SK-N-SH treated with all-trans-retinoic acid at 6 μM for 48 hours (cell line): ENCODE measurements around the gene RABGAP1.

Source experiments
- ARNTL ChIP-seq: fragments of 450-650 bp; formaldehyde crosslinking; IDR thresholded peaks from 2 replicates; pipeline ENCODE4 v1.5.0; 2020; ENCODE audit warnings: low read depth, mild to moderate bottlenecking, moderate library complexity, borderline replicate concordance
- BACH2 ChIP-seq: fragments of 250-450 bp; sonication (Bioruptor Pico); IDR thresholded peaks from 2 replicates; pipeline ENCODE4 v1.9.0; 2021; ENCODE audit warnings: mild to moderate bottlenecking, borderline replicate concordance
- CREB5 ChIP-seq: fragments of 250-450 bp; sonication (Bioruptor Pico); IDR thresholded peaks from 2 replicates; pipeline ENCODE4 v1.5.1; 2020; ENCODE audit warnings: low read depth, mild to moderate bottlenecking, moderate library complexity
- CSRNP3 ChIP-seq: fragments of 250-450 bp; sonication (Bioruptor Pico); IDR thresholded peaks from 2 replicates; pipeline ENCODE4 v1.5.1; 2021; ENCODE audit warnings: mild to moderate bottlenecking, moderate library complexity
- GLIS3 ChIP-seq: fragments of 250-450 bp; sonication (Bioruptor Pico); IDR thresholded peaks from 2 replicates; pipeline ENCODE4 v1.5.0; 2020; ENCODE audit warnings: mild to moderate bottlenecking, moderate library complexity
- PPARA ChIP-seq: fragments of 250-450 bp; sonication (Bioruptor Pico); IDR thresholded peaks from 2 replicates; pipeline ENCODE4 v1.5.0; 2020; ENCODE audit warnings: mild to moderate bottlenecking, borderline replicate concordance
- RARB ChIP-seq: fragments of 250-450 bp; sonication (Bioruptor Pico); IDR thresholded peaks from 2 replicates; pipeline ENCODE4 v1.8.0; 2021; ENCODE audit warnings: mild to moderate bottlenecking, moderate library complexity
- SNAI2 ChIP-seq: fragments of 250-450 bp; sonication (Bioruptor Pico); IDR thresholded peaks from 2 replicates; pipeline ENCODE4 v1.5.0; 2020; ENCODE audit warnings: mild to moderate bottlenecking, moderate library complexity
- TOX ChIP-seq: fragments of 250-450 bp; sonication (Bioruptor Pico); IDR thresholded peaks from 2 replicates; pipeline ENCODE4 v1.8.0; 2021; ENCODE audit warnings: mild to moderate bottlenecking, moderate library complexity, borderline replicate concordance
- ZC3H10 ChIP-seq: fragments of 250-450 bp; sonication (Bioruptor Pico); IDR thresholded peaks from 2 replicates; pipeline ENCODE4 v1.5.1; 2021; ENCODE audit warnings: mild to moderate bottlenecking, moderate library complexity
- ZFP3 ChIP-seq: fragments of 250-450 bp; sonication (Bioruptor Pico); IDR thresholded peaks from 2 replicates; pipeline ENCODE4 v1.5.0; 2020; ENCODE audit warnings: mild to moderate bottlenecking, moderate library complexity
- ZNF565 ChIP-seq: fragments of 450-650 bp; formaldehyde crosslinking; conservative IDR thresholded peaks from 2 replicates; pipeline ENCODE4 v1.5.0; 2020; ENCODE audit warnings: low read depth, mild to moderate bottlenecking, moderate library complexity
- TF ChIP-seq, protein P1 (sequence below): fragments of 250-450 bp; sonication (Bioruptor Pico); IDR thresholded peaks from 2 replicates; pipeline ENCODE4 v1.5.0; 2020; ENCODE audit warnings: mild to moderate bottlenecking, moderate library complexity
- TF ChIP-seq, protein P2 (sequence below): fragments of 250-450 bp; sonication (Bioruptor Pico); IDR thresholded peaks from 2 replicates; pipeline ENCODE4 v1.8.0; 2020; ENCODE audit warnings: mild to moderate bottlenecking, moderate library complexity, borderline replicate concordance

DNA sequence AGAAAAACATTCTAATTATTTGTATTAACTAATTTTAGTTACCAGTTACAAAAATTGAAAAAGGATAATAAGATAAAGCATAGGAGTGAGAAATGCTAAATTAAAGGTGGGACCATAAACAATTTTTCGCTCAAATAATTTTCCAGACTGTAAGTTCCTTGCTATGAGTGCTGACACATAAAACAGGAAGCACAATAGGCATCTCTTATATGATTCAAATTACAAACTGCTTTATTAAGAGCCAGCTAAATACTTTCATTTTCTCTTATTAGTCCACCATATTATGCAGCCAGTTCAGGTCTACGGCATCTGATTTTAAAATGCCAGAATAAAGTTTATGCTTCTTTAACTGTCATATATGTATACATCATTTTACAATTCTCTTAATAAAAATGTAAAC, 40.0 kb upstream of the RABGAP1 start:
- TF ChIP-seq ZFP3 (CRISPR knock-in tag) (no peak), BACH2 (CRISPR knock-in tag) (no peak), ZNF565 (no peak), SNAI2 (no peak), ZC3H10 (no peak), RARB (CRISPR knock-in tag) (no peak), CREB5 (CRISPR knock-in tag) (no peak), GLIS3 (CRISPR knock-in tag) (no peak), CSRNP3 (CRISPR knock-in tag) (no peak), ARNTL (CRISPR knock-in tag) (no peak), TOX (CRISPR knock-in tag) (no peak), PPARA (CRISPR knock-in tag) (no peak)
- TF ChIP-seq, protein P1, sequence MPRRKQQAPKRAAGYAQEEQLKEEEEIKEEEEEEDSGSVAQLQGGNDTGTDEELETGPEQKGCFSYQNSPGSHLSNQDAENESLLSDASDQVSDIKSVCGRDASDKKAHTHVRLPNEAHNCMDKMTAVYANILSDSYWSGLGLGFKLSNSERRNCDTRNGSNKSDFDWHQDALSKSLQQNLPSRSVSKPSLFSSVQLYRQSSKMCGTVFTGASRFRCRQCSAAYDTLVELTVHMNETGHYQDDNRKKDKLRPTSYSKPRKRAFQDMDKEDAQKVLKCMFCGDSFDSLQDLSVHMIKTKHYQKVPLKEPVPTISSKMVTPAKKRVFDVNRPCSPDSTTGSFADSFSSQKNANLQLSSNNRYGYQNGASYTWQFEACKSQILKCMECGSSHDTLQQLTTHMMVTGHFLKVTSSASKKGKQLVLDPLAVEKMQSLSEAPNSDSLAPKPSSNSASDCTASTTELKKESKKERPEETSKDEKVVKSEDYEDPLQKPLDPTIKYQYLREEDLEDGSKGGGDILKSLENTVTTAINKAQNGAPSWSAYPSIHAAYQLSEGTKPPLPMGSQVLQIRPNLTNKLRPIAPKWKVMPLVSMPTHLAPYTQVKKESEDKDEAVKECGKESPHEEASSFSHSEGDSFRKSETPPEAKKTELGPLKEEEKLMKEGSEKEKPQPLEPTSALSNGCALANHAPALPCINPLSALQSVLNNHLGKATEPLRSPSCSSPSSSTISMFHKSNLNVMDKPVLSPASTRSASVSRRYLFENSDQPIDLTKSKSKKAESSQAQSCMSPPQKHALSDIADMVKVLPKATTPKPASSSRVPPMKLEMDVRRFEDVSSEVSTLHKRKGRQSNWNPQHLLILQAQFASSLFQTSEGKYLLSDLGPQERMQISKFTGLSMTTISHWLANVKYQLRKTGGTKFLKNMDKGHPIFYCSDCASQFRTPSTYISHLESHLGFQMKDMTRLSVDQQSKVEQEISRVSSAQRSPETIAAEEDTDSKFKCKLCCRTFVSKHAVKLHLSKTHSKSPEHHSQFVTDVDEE: no peak
- TF ChIP-seq, protein P2, sequence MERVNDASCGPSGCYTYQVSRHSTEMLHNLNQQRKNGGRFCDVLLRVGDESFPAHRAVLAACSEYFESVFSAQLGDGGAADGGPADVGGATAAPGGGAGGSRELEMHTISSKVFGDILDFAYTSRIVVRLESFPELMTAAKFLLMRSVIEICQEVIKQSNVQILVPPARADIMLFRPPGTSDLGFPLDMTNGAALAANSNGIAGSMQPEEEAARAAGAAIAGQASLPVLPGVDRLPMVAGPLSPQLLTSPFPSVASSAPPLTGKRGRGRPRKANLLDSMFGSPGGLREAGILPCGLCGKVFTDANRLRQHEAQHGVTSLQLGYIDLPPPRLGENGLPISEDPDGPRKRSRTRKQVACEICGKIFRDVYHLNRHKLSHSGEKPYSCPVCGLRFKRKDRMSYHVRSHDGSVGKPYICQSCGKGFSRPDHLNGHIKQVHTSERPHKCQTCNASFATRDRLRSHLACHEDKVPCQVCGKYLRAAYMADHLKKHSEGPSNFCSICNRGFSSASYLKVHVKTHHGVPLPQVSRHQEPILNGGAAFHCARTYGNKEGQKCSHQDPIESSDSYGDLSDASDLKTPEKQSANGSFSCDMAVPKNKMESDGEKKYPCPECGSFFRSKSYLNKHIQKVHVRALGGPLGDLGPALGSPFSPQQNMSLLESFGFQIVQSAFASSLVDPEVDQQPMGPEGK: no peak
